Measurements from ENCODE around the gene HAGHL.

DNA sequence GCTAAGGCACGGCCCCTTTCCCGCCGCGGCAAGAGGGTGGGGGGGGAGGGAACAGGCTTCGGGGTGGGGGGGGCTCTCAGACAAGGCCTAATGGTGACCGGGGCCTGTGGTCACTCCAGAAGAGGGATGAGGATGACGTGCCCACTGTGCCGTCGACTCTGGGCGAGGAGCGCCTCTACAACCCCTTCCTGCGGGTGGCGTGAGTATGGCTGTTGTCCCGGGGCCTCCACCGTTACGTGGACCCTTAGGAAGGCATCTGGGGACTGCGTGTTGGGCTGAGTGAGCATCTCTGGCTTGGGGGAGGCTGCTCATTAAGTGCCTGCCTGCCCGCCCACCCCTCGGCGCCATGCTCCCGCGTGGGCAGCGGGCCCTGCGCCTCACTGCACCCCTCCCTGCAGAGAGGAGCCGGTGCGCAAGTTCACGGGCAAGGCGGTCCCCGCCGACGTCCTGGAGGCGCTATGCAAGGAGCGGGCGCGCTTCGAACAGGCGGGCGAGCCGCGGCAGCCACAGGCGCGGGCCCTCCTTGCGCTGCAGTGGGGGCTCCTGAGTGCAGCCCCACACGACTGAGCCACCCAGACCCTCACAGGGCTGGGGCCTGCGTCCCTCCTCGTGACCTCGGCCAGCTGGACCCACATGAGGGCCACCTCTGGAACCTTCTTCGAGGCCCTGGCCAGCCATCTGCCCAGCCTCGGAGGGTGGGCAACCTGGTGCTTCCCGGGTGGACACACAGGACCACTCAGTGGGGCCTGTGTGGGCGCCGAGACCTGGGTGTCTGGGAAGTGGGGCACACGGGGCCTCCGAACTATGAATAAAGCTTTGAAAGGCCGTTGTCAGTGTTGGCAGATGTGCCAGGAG lies 2.2 kb downstream of the HAGHL start:
- TF ChIP-seq, protein P1, sequence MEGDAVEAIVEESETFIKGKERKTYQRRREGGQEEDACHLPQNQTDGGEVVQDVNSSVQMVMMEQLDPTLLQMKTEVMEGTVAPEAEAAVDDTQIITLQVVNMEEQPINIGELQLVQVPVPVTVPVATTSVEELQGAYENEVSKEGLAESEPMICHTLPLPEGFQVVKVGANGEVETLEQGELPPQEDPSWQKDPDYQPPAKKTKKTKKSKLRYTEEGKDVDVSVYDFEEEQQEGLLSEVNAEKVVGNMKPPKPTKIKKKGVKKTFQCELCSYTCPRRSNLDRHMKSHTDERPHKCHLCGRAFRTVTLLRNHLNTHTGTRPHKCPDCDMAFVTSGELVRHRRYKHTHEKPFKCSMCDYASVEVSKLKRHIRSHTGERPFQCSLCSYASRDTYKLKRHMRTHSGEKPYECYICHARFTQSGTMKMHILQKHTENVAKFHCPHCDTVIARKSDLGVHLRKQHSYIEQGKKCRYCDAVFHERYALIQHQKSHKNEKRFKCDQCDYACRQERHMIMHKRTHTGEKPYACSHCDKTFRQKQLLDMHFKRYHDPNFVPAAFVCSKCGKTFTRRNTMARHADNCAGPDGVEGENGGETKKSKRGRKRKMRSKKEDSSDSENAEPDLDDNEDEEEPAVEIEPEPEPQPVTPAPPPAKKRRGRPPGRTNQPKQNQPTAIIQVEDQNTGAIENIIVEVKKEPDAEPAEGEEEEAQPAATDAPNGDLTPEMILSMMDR (IDR thresholded peaks at IDR 0.05), result no peak
- no peak for TF ChIP-seq POLR2A (IDR thresholded peaks at IDR 0.05)
